ENCODE data around the gene GAB2.

Gene GAB2

DNA sequence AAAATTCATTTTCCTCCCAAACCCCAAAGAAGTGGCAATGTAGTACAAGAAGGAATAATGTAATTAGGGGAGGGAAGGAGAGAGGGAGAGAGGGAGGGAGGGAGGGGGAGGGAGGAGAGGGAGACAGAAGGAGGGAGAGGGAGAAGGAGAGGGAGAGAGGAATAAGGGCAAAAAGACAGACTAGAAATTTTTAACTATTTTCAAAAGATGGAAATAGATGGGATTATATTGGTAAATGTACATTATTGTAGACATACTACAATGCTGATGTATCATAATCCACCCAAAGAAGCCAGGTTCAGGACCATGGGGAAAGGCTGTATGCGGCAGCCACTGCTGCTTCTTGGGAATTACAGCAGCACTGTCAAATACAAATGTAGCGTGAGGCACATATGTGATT is 74.3 kb downstream of the GAB2 start:
- no peak for DNase-seq (ENCODE audit: low read depth, low spot score)

DNA sequence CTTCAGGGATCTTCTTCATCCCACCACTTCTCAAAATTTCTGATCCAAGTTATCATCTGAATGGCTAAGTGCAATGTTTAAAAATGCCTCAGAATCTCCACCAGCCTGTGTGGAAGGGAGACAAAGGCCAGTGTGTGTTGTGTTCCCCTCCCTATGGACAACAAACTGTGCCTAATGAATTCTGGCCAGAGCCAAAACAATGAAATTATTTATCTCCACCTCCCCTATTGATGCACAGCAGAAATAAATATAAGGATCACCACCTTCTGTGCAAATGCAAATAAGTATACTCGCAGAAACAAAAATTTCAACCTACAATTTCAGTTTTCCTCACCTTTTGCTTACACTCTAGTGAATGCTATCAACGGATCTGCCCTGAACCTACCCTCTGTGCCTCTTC is 75.8 kb downstream of the GAB2 start:
- DNase-seq (ENCODE audit: low read depth, low spot score), result no peak

DNA sequence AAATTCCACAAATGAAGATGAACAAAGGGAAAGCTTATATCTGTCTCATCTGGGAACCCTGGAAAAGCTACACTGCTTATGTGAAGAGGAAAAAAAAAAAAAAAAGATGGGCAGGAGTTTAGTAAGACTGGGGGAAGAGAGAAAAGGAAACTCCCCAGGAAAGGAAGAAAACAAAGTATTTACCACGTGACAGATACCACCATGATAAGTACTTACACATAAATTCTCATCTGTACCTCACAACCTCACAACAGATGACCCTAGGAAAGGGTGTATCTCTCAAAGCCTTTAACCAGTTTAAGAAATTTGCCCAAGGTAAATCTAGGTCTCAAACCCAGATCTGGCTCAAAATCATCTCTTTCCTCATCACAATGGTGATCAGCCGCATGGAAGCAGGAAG is 77.1 kb downstream of the GAB2 start:
- no peak for DNase-seq (ENCODE audit: low read depth, low spot score)

GRCh38 chr11:78339945-78340344 is 77.7 kb downstream of the GAB2 start:
- no peak for DNase-seq (ENCODE audit: low read depth, low spot score)

DNA sequence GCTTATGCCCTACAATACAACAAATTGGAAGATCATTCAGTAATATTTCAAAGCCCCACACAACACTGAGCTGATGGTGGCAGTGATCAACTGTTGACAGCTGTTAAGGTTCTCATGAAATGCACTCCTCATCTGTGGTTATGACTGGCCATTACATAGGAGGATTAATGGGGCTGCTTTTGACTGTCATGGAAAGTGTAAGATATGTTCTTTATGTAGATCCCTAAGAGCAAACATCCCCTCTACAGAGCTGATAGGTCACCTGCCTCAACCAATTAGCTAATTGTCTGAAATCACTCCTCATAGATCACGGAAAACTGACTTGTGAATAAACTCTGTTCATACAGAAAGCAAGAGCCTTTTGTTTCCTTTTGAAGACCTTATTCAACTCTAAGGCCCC is 78.1 kb downstream of the GAB2 start:
- DNase-seq (ENCODE audit: low read depth, low spot score), result no peak

- DNase-seq (ENCODE audit: low read depth, low spot score), result no peak
These were observed 78.9 kb downstream of the GAB2 start for GRCh38 chr11:78338702-78339101.

GRCh38 chr11:78338138-78338537 is 79.5 kb downstream of the GAB2 start:
- DNase-seq (ENCODE audit: low read depth, low spot score), result no peak

DNA sequence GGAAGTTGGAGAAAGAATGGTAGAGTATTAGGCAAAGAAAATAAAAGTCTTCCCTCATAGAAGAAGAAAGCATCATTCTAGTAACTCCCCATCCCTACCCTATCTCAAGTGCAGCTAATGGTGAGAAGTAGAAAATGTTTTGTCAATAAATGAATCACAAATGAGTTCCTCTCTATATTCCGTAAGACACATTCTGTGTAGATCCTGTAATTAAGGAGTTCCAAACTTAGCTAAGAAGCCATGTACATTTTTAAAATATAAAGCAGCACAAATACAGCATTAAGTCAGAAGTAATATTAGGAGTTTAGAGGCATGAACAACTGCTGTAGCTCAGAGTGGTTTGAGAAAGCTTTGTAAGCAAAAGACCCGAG is 80.1 kb downstream of the GAB2 start:
- no peak for DNase-seq (ENCODE audit: low read depth, low spot score)

GRCh38 chr11:78336877-78337553 is 80.6 kb downstream of the GAB2 start:
- DNase-seq (ENCODE audit: low read depth, low spot score), result no peak

- DNase-seq (ENCODE audit: low read depth, low spot score), result no peak
These were observed 83.5 kb downstream of the GAB2 start for GRCh38 chr11:78334109-78334508.

DNA sequence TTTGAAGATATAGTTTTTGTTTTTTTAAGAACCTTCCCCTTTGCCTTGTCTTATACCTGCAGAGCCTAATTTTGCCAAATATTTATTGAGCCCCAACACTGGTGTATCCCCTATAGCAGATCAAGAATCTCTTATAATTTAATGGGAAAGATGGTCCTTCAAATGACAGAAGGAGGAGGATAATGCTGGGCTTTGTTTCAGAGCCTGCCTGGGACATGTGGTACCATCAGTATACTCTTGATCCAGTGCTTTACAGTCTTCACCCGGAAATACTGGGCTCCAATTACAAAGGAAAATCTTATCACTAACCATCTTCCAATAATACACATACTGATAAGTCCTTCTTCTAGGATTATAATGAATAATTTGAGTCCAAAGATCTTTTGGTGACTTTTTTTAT is 84.7 kb downstream of the GAB2 start:
- no peak for DNase-seq (ENCODE audit: low read depth, low spot score)

DNA sequence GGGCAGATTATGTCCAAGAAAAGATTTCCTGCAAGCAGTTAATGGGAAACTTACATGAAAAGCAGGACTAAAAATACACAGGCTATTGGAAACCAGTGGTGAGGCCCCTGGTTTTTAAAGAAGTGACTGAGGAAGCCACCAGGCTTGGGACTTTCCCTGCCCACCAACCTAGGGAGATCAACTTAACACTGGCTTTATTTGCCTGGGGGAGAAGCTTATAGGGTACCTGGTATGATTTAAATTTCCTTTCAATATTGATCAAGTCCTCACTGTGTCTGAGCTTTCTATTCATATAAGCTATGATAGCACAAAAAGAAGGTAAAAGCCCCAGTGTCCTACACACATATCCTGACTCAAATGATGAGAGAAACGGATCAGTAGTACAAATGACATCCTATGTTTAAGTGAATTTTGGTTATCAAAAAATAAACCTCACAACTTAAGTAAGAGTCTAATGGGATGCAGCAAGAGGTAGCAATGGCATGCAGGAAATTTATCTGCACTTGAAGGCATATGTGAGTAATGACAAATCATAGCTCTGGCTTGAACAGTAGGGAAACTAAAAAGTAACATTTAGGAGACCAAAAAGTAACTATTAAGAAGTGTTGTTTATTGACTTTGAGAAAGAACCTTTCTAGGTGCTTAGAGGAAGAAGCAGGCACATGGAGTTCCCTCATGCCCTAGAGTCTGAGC is 85.3 kb downstream of the GAB2 start:
- no peak for DNase-seq (ENCODE audit: low read depth, low spot score)

DNA sequence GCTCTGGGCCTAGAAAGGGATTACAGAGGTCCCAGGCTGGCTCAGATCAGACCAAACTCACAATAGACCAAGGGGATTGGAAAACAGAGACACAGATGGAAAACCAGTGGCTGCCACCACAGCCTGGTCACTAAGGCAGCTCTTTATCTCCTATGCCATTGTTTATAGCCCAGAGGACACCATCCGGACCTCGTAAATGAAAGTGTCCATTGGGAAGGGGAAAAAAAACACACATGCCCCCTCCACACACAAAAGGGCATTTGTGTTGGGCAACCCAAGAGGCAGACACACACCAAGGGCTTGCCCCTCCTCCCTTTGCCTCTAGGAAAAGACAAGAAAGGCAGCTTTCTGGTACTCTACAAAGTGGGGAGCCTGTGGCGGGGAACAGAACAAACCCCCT is 85.9 kb downstream of the GAB2 start:
- no peak for DNase-seq (ENCODE audit: low read depth, low spot score)

DNA sequence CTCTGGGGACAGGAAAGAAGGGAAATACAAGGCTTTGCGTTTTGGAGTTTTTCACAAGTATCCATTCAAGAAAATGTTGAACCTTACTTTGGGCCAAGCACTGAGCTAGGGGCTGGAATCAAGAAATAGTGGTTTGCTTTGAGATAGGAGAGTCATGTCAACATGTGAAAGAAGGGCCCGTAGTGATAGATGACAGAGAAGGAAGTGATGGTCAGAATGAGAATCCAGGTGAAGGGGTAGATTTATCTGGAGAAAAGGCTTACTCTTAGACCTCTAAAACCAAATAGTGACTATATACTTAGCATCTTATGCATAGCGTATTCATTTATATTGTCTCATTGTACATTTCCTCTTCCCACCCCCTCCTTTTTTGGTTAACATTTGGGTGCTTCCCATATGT is 87.3 kb downstream of the GAB2 start:
- no peak for DNase-seq (ENCODE audit: low read depth, low spot score)

DNA sequence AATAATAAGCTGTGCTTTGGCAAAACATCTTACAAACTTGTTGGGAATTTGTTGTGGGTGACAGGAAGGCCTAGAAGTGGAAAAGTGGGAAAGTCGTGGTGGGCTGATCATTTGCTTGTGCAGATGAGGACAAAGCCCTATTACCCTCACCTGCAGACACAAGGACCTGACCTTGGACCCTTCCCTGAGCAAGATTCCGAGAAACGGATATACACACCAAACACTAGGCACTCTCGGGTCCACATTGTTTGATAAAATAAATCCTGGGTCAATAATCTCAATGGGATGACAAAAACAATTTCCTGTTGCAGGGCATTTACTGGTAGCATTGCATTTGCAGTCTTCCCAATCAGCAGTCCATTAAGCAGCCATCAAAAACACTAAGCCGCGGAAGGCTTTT is 89.7 kb downstream of the GAB2 start:
- no peak for DNase-seq (ENCODE audit: low read depth, low spot score)

- DNase-seq (ENCODE audit: low read depth, low spot score), result no peak
These were observed 92.3 kb downstream of the GAB2 start for GRCh38 chr11:78325274-78325781.

GRCh38 chr11:78323363-78323762 is 94.3 kb downstream of the GAB2 start:
- no peak for DNase-seq (ENCODE audit: low read depth, low spot score)

- no peak for DNase-seq (ENCODE audit: low read depth, low spot score)
These were observed 98.1 kb downstream of the GAB2 start for GRCh38 chr11:78319453-78319955.

DNA sequence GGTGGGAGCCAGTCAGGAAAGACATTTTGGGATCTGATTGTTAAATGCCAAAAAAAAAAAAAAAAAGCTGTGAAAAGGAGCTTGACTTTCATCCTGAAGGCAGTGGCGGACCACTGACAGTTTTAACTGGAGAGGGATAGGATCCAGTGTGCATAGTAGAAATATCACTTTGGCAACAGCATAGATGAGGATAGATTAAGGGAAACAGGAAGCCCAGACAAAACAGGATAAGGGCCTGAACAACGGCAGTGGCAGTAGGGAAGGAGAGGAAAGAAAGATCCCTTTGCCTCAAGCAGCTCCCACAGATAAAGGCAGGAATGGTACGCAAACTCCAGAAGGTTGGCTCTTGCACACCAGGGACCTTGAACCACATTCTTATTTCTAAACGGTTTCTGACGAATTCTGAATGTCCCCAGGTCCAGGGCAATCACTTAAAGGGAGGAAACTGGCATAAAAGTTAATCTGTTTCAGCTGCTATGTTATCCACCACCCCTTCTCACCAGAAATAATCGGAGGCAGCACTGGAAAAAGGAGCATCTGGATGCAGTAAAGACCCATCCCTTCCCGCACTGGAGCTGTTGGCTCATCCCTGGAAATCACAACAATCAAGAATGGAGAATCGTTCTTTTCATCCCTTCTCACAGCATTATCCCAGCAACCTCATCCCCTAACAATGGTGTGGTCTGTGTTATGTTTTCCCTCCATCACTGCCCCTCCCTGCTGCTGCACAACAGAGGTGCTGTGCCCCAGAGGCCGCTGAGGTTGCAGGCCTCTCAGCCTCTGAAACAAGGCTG is 99.1 kb downstream of the GAB2 start:
- DNase-seq (ENCODE audit: low read depth, low spot score), result no peak

GRCh38 chr11:78315724-78316123 is 101.9 kb downstream of the GAB2 start:
- DNase-seq (ENCODE audit: low read depth, low spot score), result no peak

DNA sequence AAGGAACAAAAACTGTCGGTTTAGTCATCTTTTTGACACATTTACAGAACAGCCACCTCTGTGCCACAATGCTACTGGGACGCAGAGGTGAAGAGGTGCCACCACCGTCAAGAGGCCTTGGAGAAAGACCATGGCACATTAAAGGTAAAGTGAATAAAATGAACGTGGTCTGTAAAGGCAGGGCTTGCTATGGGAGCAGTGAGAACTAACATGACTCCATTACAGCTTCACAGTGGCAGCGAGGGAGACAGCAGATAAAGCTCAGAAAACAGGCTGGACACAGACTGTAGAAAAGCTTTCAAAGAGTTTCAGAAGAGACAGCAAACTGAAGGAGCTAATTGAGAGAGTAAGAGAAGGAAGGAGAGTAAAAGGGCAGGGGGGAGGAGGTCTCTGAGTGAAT is 102.9 kb downstream of the GAB2 start:
- DNase-seq (ENCODE audit: low read depth, low spot score), result no peak

- DNase-seq (ENCODE audit: low read depth, low spot score), result no peak
These were observed 103.7 kb downstream of the GAB2 start for GRCh38 chr11:78313898-78314297.

Data from astrocyte of the hippocampus (primary cell).